Tibial artery (tissue), 4 donors: ENCODE results near the gene MTMR2.

ENCODE experiments used
- DNase-seq, 2 donors: peaks; one replicate each; pipeline ENCODE4 v3.0.0-alpha.2; 2019
- H3K27ac ChIP-seq, 2 donors: fragments of 200-600 bp; sonication (generic) in 1 of 2; 1 replicate in 1 of 2; 2 replicates in 1 of 2; pipeline ENCODE4 v1.5.1; 2018 to 2019; ENCODE audit warnings: mild to moderate bottlenecking in 1 of 2
- H3K27me3 ChIP-seq, 2 donors: fragments of 200-600 bp; sonication (generic) in 1 of 2; one replicate each; pipeline versions ENCODE4 v1.5.1 to v1.6.0; 2016 to 2019
- H3K36me3 ChIP-seq, 3 donors: fragments of 200-600 bp; sonication (generic) in 2 of 3; one replicate each; pipeline ENCODE4 v1.5.1; 2016 to 2019; ENCODE audit warnings: mild to moderate bottlenecking in 2 of 3
- H3K4me1 ChIP-seq, 4 donors: fragments of 200-600 bp; sonication (generic) in 2 of 4; 1 replicate in 3 of 4; 2 replicates in 1 of 4; pipeline ENCODE4 v1.5.1; 2016 to 2019
- H3K4me3 ChIP-seq, 2 donors: fragments of 200-600 bp; sonication (generic) in 1 of 2; 1 replicate in 1 of 2; 2 replicates in 1 of 2; pipeline ENCODE4 v1.5.1; 2018 to 2019; ENCODE audit warnings: mild to moderate bottlenecking in 2 of 2
- H3K9me3 ChIP-seq, 3 donors: fragments of 200-600 bp; sonication (generic) in 1 of 3; one replicate each; pipeline ENCODE4 v1.5.1; 2016 to 2019
- CTCF ChIP-seq, 2 experiments: fragments of 200-600 bp in 1 of 2; fragments of 450-650 bp in 1 of 2; IDR thresholded peaks; one replicate each; pipeline ENCODE4 v1.5.1; 2017 to 2019; ENCODE audit warnings: antibody characterized with exemption in 2 of 2, mild to moderate bottlenecking in 1 of 2, moderate library complexity in 1 of 2
- intact Hi-C: fragments of 100-400 bp; cut with DNase I; formaldehyde crosslinking; loops from one replicate; pipeline ENCODE4 v1.15.0; 2023; ENCODE audit warnings: low total_unique reads

MTMR2 gene

GRCh38 chr11:95924414-95924760 is 480 bp upstream of the MTMR2 start:
- no peaks in the 10 kb centered on the region for H3K9me3 ChIP-seq
- peak overlapping the region; percentile 96 to 100 for H3K27ac ChIP-seq
- no peak for TF ChIP-seq CTCF (IDR thresholded peaks at IDR 0.05)
- H3K27me3 ChIP-seq: no peaks in the 10 kb centered on the region
- H3K4me3 ChIP-seq: peak overlapping the region; percentile 84 to 97
- H3K4me1 ChIP-seq: peaks cover 0 to 42% (median 9%) of the 10 kb centered on the region in 4 donors
- no peak for DNase-seq
- intact Hi-C loops: no loop called here
- no peaks in the 10 kb centered on the region for H3K36me3 ChIP-seq

- H3K36me3 ChIP-seq: no peaks in the 10 kb centered on the region
- no peak for DNase-seq
- H3K4me3 ChIP-seq: peak overlapping the region; percentile 84 to 97
- H3K4me1 ChIP-seq: peaks cover 0 to 52% (median 9%) of the 10 kb centered on the region in 4 donors
- no peak for TF ChIP-seq CTCF (IDR thresholded peaks at IDR 0.05)
- no peaks in the 10 kb centered on the region for H3K27me3 ChIP-seq
- H3K9me3 ChIP-seq: no peaks in the 10 kb centered on the region
- H3K27ac ChIP-seq: peak overlapping the region; percentile 96 to 100
- intact Hi-C loops: no loop called here
These were observed 524 bp downstream of the MTMR2 start for GRCh38 chr11:95923439-95923727.

- no peaks in the 10 kb centered on the region for H3K36me3 ChIP-seq
- DNase-seq: no peak
- peak overlapping the region; percentile 84 to 97 for H3K4me3 ChIP-seq
- TF ChIP-seq CTCF (IDR thresholded peaks at IDR 0.05): no peak
- no peaks in the 10 kb centered on the region for H3K27me3 ChIP-seq
- no peaks in the 10 kb centered on the region for H3K9me3 ChIP-seq
- intact Hi-C loops: no loop called here
- H3K27ac ChIP-seq: peak overlapping the region; percentile 96 to 100
- H3K4me1 ChIP-seq: peaks cover 0 to 58% (median 9%) of the 10 kb centered on the region in 4 donors
These were observed 1.1 kb downstream of the MTMR2 start for GRCh38 chr11:95922536-95923438.

GRCh38 chr11:95922099-95922498 is 1.8 kb downstream of the MTMR2 start:
- intact Hi-C loops: no loop called here
- no peaks in the 10 kb centered on the region for H3K36me3 ChIP-seq
- DNase-seq: no peak
- H3K27me3 ChIP-seq: no peaks in the 10 kb centered on the region
- H3K27ac ChIP-seq: peak overlapping the region; percentile 96 to 100
- TF ChIP-seq CTCF (IDR thresholded peaks at IDR 0.05): no peak
- H3K4me1 ChIP-seq: peaks cover 0 to 65% (median 12%) of the 10 kb centered on the region in 4 donors
- peak overlapping the region; percentile 84 to 97 for H3K4me3 ChIP-seq
- no peaks in the 10 kb centered on the region for H3K9me3 ChIP-seq

- Histone ChIP-seq H3K27me3 (no peaks in the 10 kb centered on the region), H3K4me1 (peaks cover 0 to 80% (median 14%) of the 10 kb centered on the region in 4 donors), H3K9me3 (no peaks in the 10 kb centered on the region), H3K4me3 (no peak overlapping the region), H3K36me3 (no peaks in the 10 kb centered on the region), H3K27ac (peak overlapping the region in 1 of 2 donors; percentile 100)
- intact Hi-C loops: no loop called here
- no peak for DNase-seq
- no peak for TF ChIP-seq CTCF (IDR thresholded peaks at IDR 0.05)
These were observed 3.3 kb downstream of the MTMR2 start for GRCh38 chr11:95920460-95921105.
